Measurements from ENCODE around the gene HNRNPA0.

DNA sequence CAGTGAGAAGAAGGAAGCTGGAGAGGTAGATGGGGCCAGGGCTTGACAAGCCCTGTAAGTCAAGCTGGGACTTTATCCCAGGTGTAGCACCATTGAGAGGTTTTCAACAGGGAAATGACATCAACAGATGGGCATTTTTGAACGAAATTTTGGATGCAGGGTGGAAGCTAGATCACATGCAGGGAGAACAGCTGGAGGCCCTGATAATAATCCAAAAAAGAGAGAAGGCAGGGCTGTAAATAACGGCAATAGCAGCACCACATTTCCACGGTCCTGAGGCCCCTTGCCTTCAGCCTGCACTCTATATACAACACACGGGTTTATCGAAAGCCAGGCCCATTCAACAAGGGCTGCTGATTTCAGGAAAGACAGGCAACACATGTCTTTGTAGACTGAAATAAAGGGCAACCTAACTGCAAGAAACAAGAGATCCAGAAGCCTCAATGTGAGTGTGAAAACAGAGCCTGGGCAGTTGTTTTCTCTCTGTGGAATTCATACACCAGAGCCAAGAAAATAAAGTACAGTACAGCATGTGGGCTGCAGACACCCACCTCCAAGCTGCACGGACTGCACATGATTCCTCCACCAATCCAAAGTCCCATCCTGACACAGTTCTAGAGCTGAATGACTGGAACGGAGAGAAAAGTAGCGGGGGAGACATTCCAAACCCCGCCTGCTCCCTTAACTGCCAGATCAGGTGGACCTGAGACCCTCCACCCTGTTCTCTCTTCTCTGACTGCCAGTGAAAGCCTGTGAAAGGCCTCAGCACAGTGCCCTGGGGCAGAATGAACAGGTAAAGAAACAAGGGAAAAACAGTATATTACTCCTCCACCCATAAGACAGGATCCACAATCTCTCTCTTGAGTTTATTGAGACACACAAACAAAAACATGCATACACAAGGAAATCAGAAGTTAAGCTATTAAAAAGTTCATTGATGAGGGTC lies 54.6 kb downstream of the HNRNPA0 start:
- TF ChIP-seq, protein P1, sequence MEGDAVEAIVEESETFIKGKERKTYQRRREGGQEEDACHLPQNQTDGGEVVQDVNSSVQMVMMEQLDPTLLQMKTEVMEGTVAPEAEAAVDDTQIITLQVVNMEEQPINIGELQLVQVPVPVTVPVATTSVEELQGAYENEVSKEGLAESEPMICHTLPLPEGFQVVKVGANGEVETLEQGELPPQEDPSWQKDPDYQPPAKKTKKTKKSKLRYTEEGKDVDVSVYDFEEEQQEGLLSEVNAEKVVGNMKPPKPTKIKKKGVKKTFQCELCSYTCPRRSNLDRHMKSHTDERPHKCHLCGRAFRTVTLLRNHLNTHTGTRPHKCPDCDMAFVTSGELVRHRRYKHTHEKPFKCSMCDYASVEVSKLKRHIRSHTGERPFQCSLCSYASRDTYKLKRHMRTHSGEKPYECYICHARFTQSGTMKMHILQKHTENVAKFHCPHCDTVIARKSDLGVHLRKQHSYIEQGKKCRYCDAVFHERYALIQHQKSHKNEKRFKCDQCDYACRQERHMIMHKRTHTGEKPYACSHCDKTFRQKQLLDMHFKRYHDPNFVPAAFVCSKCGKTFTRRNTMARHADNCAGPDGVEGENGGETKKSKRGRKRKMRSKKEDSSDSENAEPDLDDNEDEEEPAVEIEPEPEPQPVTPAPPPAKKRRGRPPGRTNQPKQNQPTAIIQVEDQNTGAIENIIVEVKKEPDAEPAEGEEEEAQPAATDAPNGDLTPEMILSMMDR (IDR thresholded peaks at IDR 0.05): no peak
- TF ChIP-seq POLR2A (IDR thresholded peaks at IDR 0.05): no peak
